Activated naive CD8-positive, alpha-beta T cell treated with anti-CD3 and anti-CD28 coated beads, Interleukin-2, amount 10 ng/mL, durations not matched to agents 7 days and 5 days (primary cell): Measurements from ENCODE around the gene DGKD. TPM values are rescaled to one million over a fixed set of nuclear protein-coding genes. Genes with fewer than 3 reads are reported as not detected.

Experiments used
- ATAC-seq: fragments of 150-1000 bp; cut with Tn5 transposase; one replicate; pipeline ENCODE4 v1.10.0; 2021; ENCODE audit warnings: low read depth, moderate library complexity
- POLR2A ChIA-PET: fragments of 350-600 bp; sonication (Branson Sonifier 250); formaldehyde crosslinking; loops from one replicate; lab custom pipeline; 2021; ENCODE audit warnings: antibody characterized with exemption; lab: Charles Lee
- DNase-seq: peaks from one replicate; pipeline ENCODE4 v3.0.0; 2021
- H3K27ac Mint-ChIP-seq: one replicate; pipeline ENCODE4 v1.8.0; 2022; ENCODE audit warnings: mild to moderate bottlenecking, mixed read lengths
- H3K27me3 Mint-ChIP-seq: one replicate; pipeline ENCODE4 v1.8.0; 2022; ENCODE audit warnings: mild to moderate bottlenecking, moderate library complexity, mixed read lengths
- H3K36me3 Mint-ChIP-seq: one replicate; pipeline ENCODE4 v1.8.0; 2021; ENCODE audit warnings: mild to moderate bottlenecking, mixed read lengths
- H3K4me1 Mint-ChIP-seq: one replicate; pipeline ENCODE4 v1.8.0; 2021; ENCODE audit warnings: mixed read lengths
- H3K4me3 Mint-ChIP-seq: one replicate; pipeline ENCODE4 v1.8.0; 2022; ENCODE audit warnings: mild to moderate bottlenecking, moderate library complexity, mixed read lengths
- H3K9me3 Mint-ChIP-seq: one replicate; pipeline ENCODE4 v1.8.0; 2021; ENCODE audit warnings: mixed read lengths
- total RNA-seq, 2 experiments: library from RNA; stranded (reverse); gene quantifications; one replicate each; pipeline ENCODE4 v1.2.3, GENCODE V29; 2021

DGKD gene
- total RNA-seq, 2 experiments from 2014 or later = 114 to 132 TPM

- DNase-seq = no peak
- Mint-ChIP-seq H3K27me3 (no peaks in the 10 kb centered on the region), H3K4me1 (peaks cover 55% of the 10 kb centered on the region), H3K4me3 (peak overlapping the region; percentile 60), H3K36me3 (peaks cover 45% of the 10 kb centered on the region), H3K27ac (peak overlapping the region; percentile 63), H3K9me3 (peaks cover 12% of the 10 kb centered on the region)
- POLR2A ChIA-PET = interaction anchor here (1.2 to 1.3 kb wide), 2 partner anchors 14 to 83 kb away, joined by 3 read pairs; no protein-coding TSS in a partner anchor
- peak; percentile 28 for ATAC-seq
These were observed 60.7 kb downstream of the DGKD start for GRCh38 chr2:233414777-233415570.

GRCh38 chr2:233416199-233416598, 61.9 kb downstream of the DGKD start:
- H3K36me3 Mint-ChIP-seq = peaks cover 37% of the 10 kb centered on the region
- peaks cover 55% of the 10 kb centered on the region for H3K4me1 Mint-ChIP-seq
- DNase-seq (no peak), ATAC-seq (no peak)
- H3K9me3 Mint-ChIP-seq = peaks cover 11% of the 10 kb centered on the region
- POLR2A ChIA-PET = no interaction called here
- H3K27me3 Mint-ChIP-seq = no peaks in the 10 kb centered on the region
- H3K27ac Mint-ChIP-seq = no peak overlapping the region
- no peak overlapping the region for H3K4me3 Mint-ChIP-seq

- peaks cover 6% of the 10 kb centered on the region for H3K9me3 Mint-ChIP-seq
- no peak for ATAC-seq
- POLR2A ChIA-PET = no interaction called here
- no peaks in the 10 kb centered on the region for H3K27me3 Mint-ChIP-seq
- no peak for DNase-seq
- peaks cover 34% of the 10 kb centered on the region for H3K36me3 Mint-ChIP-seq
- peaks cover 59% of the 10 kb centered on the region for H3K4me1 Mint-ChIP-seq
- H3K4me3 Mint-ChIP-seq = no peak overlapping the region
- no peak overlapping the region for H3K27ac Mint-ChIP-seq
These were observed 62.4 kb downstream of the DGKD start for GRCh38 chr2:233416706-233417105.

GRCh38 chr2:233417282-233417681, 63.0 kb downstream of the DGKD start:
- H3K36me3 Mint-ChIP-seq = peaks cover 30% of the 10 kb centered on the region
- no peak overlapping the region for H3K4me3 Mint-ChIP-seq
- POLR2A ChIA-PET = no interaction called here
- no peak overlapping the region for H3K27ac Mint-ChIP-seq
- no peak for ATAC-seq
- peaks cover 4% of the 10 kb centered on the region for H3K9me3 Mint-ChIP-seq
- no peaks in the 10 kb centered on the region for H3K27me3 Mint-ChIP-seq
- DNase-seq = no peak
- peaks cover 65% of the 10 kb centered on the region for H3K4me1 Mint-ChIP-seq

- Mint-ChIP-seq H3K27ac (peak overlapping the region; percentile 78), H3K9me3 (no peaks in the 10 kb centered on the region), H3K4me3 (peak overlapping the region; percentile 79), H3K36me3 (peaks cover 27% of the 10 kb centered on the region), H3K4me1 (peaks cover 72% of the 10 kb centered on the region), H3K27me3 (no peaks in the 10 kb centered on the region)
- no peak for ATAC-seq
- POLR2A ChIA-PET = interaction anchor here (0.9 to 2.5 kb wide), 6 partner anchors 10 to 151 kb away, joined by 3 to 10 read pairs (median 4); no protein-coding TSS in a partner anchor
- no peak for DNase-seq
These were observed 63.9 kb downstream of the DGKD start for GRCh38 chr2:233418052-233418760.

GRCh38 chr2:233418761-233419546, 64.7 kb downstream of the DGKD start:
- DNase-seq (peak; percentile 51), ATAC-seq (peak; percentile 37)
- H3K4me1 Mint-ChIP-seq = peaks cover 76% of the 10 kb centered on the region
- POLR2A ChIA-PET = interaction anchor here (0.9 to 2.7 kb wide), 9 partner anchors 9 to 151 kb away, joined by 3 to 10 read pairs (median 4); no protein-coding TSS in a partner anchor
- H3K27me3 Mint-ChIP-seq = no peaks in the 10 kb centered on the region
- H3K36me3 Mint-ChIP-seq = peaks cover 29% of the 10 kb centered on the region
- H3K9me3 Mint-ChIP-seq = no peaks in the 10 kb centered on the region
- H3K4me3 Mint-ChIP-seq = peak overlapping the region; percentile 79
- peak overlapping the region; percentile 78 for H3K27ac Mint-ChIP-seq

GRCh38 chr2:233419602-233420391, 65.5 kb downstream of the DGKD start:
- H3K36me3 Mint-ChIP-seq = peaks cover 31% of the 10 kb centered on the region
- ATAC-seq (peak; percentile 15), DNase-seq (no peak)
- peaks cover 73% of the 10 kb centered on the region for H3K4me1 Mint-ChIP-seq
- H3K27me3 Mint-ChIP-seq = no peaks in the 10 kb centered on the region
- H3K4me3 Mint-ChIP-seq = peak overlapping the region; percentile 79
- peak overlapping the region; percentile 78 for H3K27ac Mint-ChIP-seq
- H3K9me3 Mint-ChIP-seq = no peaks in the 10 kb centered on the region
- POLR2A ChIA-PET = interaction anchor here (0.9 to 2.7 kb wide), 5 partner anchors 9 to 137 kb away, joined by 3 to 10 read pairs (median 5); no protein-coding TSS in a partner anchor

- H3K36me3 Mint-ChIP-seq = peaks cover 33% of the 10 kb centered on the region
- ATAC-seq = no peak
- POLR2A ChIA-PET = interaction anchor here (1.0 to 2.7 kb wide), 9 partner anchors 9 to 361 kb away, joined by 3 to 10 read pairs (median 4); partner anchors contain the start of gene INPP5D
- H3K27ac Mint-ChIP-seq = peak overlapping the region; percentile 91
- no peaks in the 10 kb centered on the region for H3K27me3 Mint-ChIP-seq
- no peak for DNase-seq
- peak overlapping the region; percentile 74 for H3K4me3 Mint-ChIP-seq
- H3K4me1 Mint-ChIP-seq = peaks cover 68% of the 10 kb centered on the region
- H3K9me3 Mint-ChIP-seq = no peaks in the 10 kb centered on the region
These were observed 67.0 kb downstream of the DGKD start for GRCh38 chr2:233421091-233421816.

GRCh38 chr2:233422050-233422639, 67.9 kb downstream of the DGKD start:
- Mint-ChIP-seq H3K4me1 (peaks cover 71% of the 10 kb centered on the region), H3K36me3 (peaks cover 38% of the 10 kb centered on the region), H3K9me3 (peaks cover 2% of the 10 kb centered on the region), H3K27me3 (no peaks in the 10 kb centered on the region), H3K4me3 (peak overlapping the region; percentile 74), H3K27ac (peak overlapping the region; percentile 91)
- ATAC-seq = peak; percentile 92
- DNase-seq = peak; percentile 73
- POLR2A ChIA-PET = interaction anchor here (0.9 to 2.5 kb wide), 9 partner anchors 8 to 362 kb away, joined by 3 to 10 read pairs (median 4); partner anchors contain the start of gene INPP5D

- no peak for DNase-seq
- peak overlapping the region; percentile 74 for H3K4me3 Mint-ChIP-seq
- POLR2A ChIA-PET = interaction anchor here (0.9 to 2.5 kb wide), 5 partner anchors 18 to 38 kb away, joined by 4 to 10 read pairs (median 5); no protein-coding TSS in a partner anchor
- peak overlapping the region; percentile 91 for H3K27ac Mint-ChIP-seq
- H3K9me3 Mint-ChIP-seq = peaks cover 2% of the 10 kb centered on the region
- ATAC-seq = no peak
- H3K36me3 Mint-ChIP-seq = peaks cover 45% of the 10 kb centered on the region
- H3K4me1 Mint-ChIP-seq = peaks cover 74% of the 10 kb centered on the region
- no peaks in the 10 kb centered on the region for H3K27me3 Mint-ChIP-seq
These were observed 68.6 kb downstream of the DGKD start for GRCh38 chr2:233422649-233423551.

- Mint-ChIP-seq H3K27me3 (no peaks in the 10 kb centered on the region), H3K4me3 (peak overlapping the region; percentile 41), H3K9me3 (peaks cover 2% of the 10 kb centered on the region), H3K36me3 (peaks cover 48% of the 10 kb centered on the region), H3K27ac (peak overlapping the region; percentile 91), H3K4me1 (peaks cover 74% of the 10 kb centered on the region)
- DNase-seq (no peak), ATAC-seq (no peak)
- POLR2A ChIA-PET = no interaction called here
These were observed 69.2 kb downstream of the DGKD start for GRCh38 chr2:233423552-233423860.
